ENCODE data around the gene HMOX2.

The HMOX2 gene

GRCh38 chr16:4495766-4496165 is 19.6 kb downstream of the HMOX2 start:
- no peak overlapping the region for H3K27ac ChIP-seq (ENCODE audit: low read depth, low read length)
- H3K27me3 ChIP-seq (ENCODE audit: control insufficient read depth, insufficient read depth, low read length) = no peaks in the 10 kb centered on the region

GRCh38 chr16:4496305-4496704 is 20.1 kb downstream of the HMOX2 start:
- peaks cover 5% of the 10 kb centered on the region for H3K36me3 ChIP-seq (ENCODE audit: control insufficient read depth, insufficient read depth, low read length)
- H3K9ac ChIP-seq (ENCODE audit: low read length) = no peak overlapping the region
- H3K4me3 ChIP-seq (ENCODE audit: low read length) = no peak overlapping the region
- no peaks in the 10 kb centered on the region for H3K27me3 ChIP-seq (ENCODE audit: control insufficient read depth, insufficient read depth, low read length)
- no peak overlapping the region for H3K27ac ChIP-seq (ENCODE audit: low read depth, low read length)
- peaks cover 13% of the 10 kb centered on the region for H3K4me1 ChIP-seq (ENCODE audit: control insufficient read depth, insufficient read depth, low read length)

More at GRCh38 chr16:4495766-4496165, 19.6 kb downstream of the HMOX2 start:
- H3K36me3 ChIP-seq (ENCODE audit: control insufficient read depth, insufficient read depth, low read length) = peaks cover 5% of the 10 kb centered on the region
- no peak overlapping the region for H3K9ac ChIP-seq (ENCODE audit: low read length)
- peaks cover 11% of the 10 kb centered on the region for H3K4me1 ChIP-seq (ENCODE audit: control insufficient read depth, insufficient read depth, low read length)
- no peak overlapping the region for H3K4me3 ChIP-seq (ENCODE audit: low read length)

- H3K9ac ChIP-seq (ENCODE audit: low read length) = no peak overlapping the region
Observed at GRCh38 chr16:4498546-4499195, 22.5 kb downstream of the HMOX2 start.

GRCh38 chr16:4499196-4499555 is 23.0 kb downstream of the HMOX2 start:
- no peak overlapping the region for H3K4me3 ChIP-seq (ENCODE audit: low read length)
- peaks cover 13% of the 10 kb centered on the region for H3K4me1 ChIP-seq (ENCODE audit: control insufficient read depth, insufficient read depth, low read length)
- no peaks in the 10 kb centered on the region for H3K27me3 ChIP-seq (ENCODE audit: control insufficient read depth, insufficient read depth, low read length)
- no peak overlapping the region for H3K27ac ChIP-seq (ENCODE audit: low read depth, low read length)
- no peak overlapping the region for H3K9ac ChIP-seq (ENCODE audit: low read length)
- peaks cover 5% of the 10 kb centered on the region for H3K36me3 ChIP-seq (ENCODE audit: control insufficient read depth, insufficient read depth, low read length)

More at GRCh38 chr16:4498546-4499195, 22.5 kb downstream of the HMOX2 start:
- H3K4me1 ChIP-seq (ENCODE audit: control insufficient read depth, insufficient read depth, low read length) = peaks cover 13% of the 10 kb centered on the region
- H3K27me3 ChIP-seq (ENCODE audit: control insufficient read depth, insufficient read depth, low read length) = no peaks in the 10 kb centered on the region
- H3K4me3 ChIP-seq (ENCODE audit: low read length) = no peak overlapping the region
- H3K36me3 ChIP-seq (ENCODE audit: control insufficient read depth, insufficient read depth, low read length) = peaks cover 5% of the 10 kb centered on the region
- H3K27ac ChIP-seq (ENCODE audit: low read depth, low read length) = no peak overlapping the region

GRCh38 chr16:4500272-4500671 is 24.1 kb downstream of the HMOX2 start:
- peaks cover 5% of the 10 kb centered on the region for H3K36me3 ChIP-seq (ENCODE audit: control insufficient read depth, insufficient read depth, low read length)
- H3K4me3 ChIP-seq (ENCODE audit: low read length) = peak overlapping the region; percentile 11
- peaks cover 13% of the 10 kb centered on the region for H3K4me1 ChIP-seq (ENCODE audit: control insufficient read depth, insufficient read depth, low read length)
- H3K27ac ChIP-seq (ENCODE audit: low read depth, low read length) = peak overlapping the region; percentile 47
- H3K9ac ChIP-seq (ENCODE audit: low read length) = no peak overlapping the region
- no peaks in the 10 kb centered on the region for H3K27me3 ChIP-seq (ENCODE audit: control insufficient read depth, insufficient read depth, low read length)

- H3K4me3 ChIP-seq (ENCODE audit: low read length) = no peak overlapping the region
- H3K36me3 ChIP-seq (ENCODE audit: control insufficient read depth, insufficient read depth, low read length) = peaks cover 5% of the 10 kb centered on the region
- H3K27ac ChIP-seq (ENCODE audit: low read depth, low read length) = peak overlapping the region; percentile 47
- H3K9ac ChIP-seq (ENCODE audit: low read length) = no peak overlapping the region
- no peaks in the 10 kb centered on the region for H3K27me3 ChIP-seq (ENCODE audit: control insufficient read depth, insufficient read depth, low read length)
- peaks cover 13% of the 10 kb centered on the region for H3K4me1 ChIP-seq (ENCODE audit: control insufficient read depth, insufficient read depth, low read length)
Observed at GRCh38 chr16:4501071-4501478, 24.9 kb downstream of the HMOX2 start.

GRCh38 chr16:4505356-4506147 is 29.4 kb downstream of the HMOX2 start:
- Histone ChIP-seq H3K9ac (ENCODE audit: low read length) (no peak overlapping the region), H3K4me3 (ENCODE audit: low read length) (no peak overlapping the region), H3K4me1 (ENCODE audit: control insufficient read depth, insufficient read depth, low read length) (peaks cover 4% of the 10 kb centered on the region), H3K27me3 (ENCODE audit: control insufficient read depth, insufficient read depth, low read length) (no peaks in the 10 kb centered on the region), H3K27ac (ENCODE audit: low read depth, low read length) (no peak overlapping the region), H3K36me3 (ENCODE audit: control insufficient read depth, insufficient read depth, low read length) (peaks cover 23% of the 10 kb centered on the region)

GRCh38 chr16:4506450-4506849 is 30.3 kb downstream of the HMOX2 start:
- Histone ChIP-seq H3K27ac (ENCODE audit: low read depth, low read length) (no peak overlapping the region), H3K4me3 (ENCODE audit: low read length) (no peak overlapping the region), H3K4me1 (ENCODE audit: control insufficient read depth, insufficient read depth, low read length) (no peaks in the 10 kb centered on the region), H3K36me3 (ENCODE audit: control insufficient read depth, insufficient read depth, low read length) (peaks cover 23% of the 10 kb centered on the region), H3K27me3 (ENCODE audit: control insufficient read depth, insufficient read depth, low read length) (no peaks in the 10 kb centered on the region), H3K9ac (ENCODE audit: low read length) (no peak overlapping the region)

GRCh38 chr16:4507588-4508345 is 31.6 kb downstream of the HMOX2 start:
- no peak overlapping the region for H3K4me3 ChIP-seq (ENCODE audit: low read length)
- no peak overlapping the region for H3K9ac ChIP-seq (ENCODE audit: low read length)
- no peaks in the 10 kb centered on the region for H3K4me1 ChIP-seq (ENCODE audit: control insufficient read depth, insufficient read depth, low read length)
- no peaks in the 10 kb centered on the region for H3K27me3 ChIP-seq (ENCODE audit: control insufficient read depth, insufficient read depth, low read length)
- no peak overlapping the region for H3K27ac ChIP-seq (ENCODE audit: low read depth, low read length)
- peaks cover 26% of the 10 kb centered on the region for H3K36me3 ChIP-seq (ENCODE audit: control insufficient read depth, insufficient read depth, low read length)

- Histone ChIP-seq H3K27me3 (ENCODE audit: control insufficient read depth, insufficient read depth, low read length) (no peaks in the 10 kb centered on the region), H3K4me1 (ENCODE audit: control insufficient read depth, insufficient read depth, low read length) (no peaks in the 10 kb centered on the region), H3K4me3 (ENCODE audit: low read length) (no peak overlapping the region), H3K27ac (ENCODE audit: low read depth, low read length) (no peak overlapping the region), H3K9ac (ENCODE audit: low read length) (no peak overlapping the region), H3K36me3 (ENCODE audit: control insufficient read depth, insufficient read depth, low read length) (peaks cover 32% of the 10 kb centered on the region)
Observed at GRCh38 chr16:4508806-4509205, 32.6 kb downstream of the HMOX2 start.

GRCh38 chr16:4509420-4509819 is 33.2 kb downstream of the HMOX2 start:
- Histone ChIP-seq H3K4me1 (ENCODE audit: control insufficient read depth, insufficient read depth, low read length) (no peaks in the 10 kb centered on the region), H3K27me3 (ENCODE audit: control insufficient read depth, insufficient read depth, low read length) (no peaks in the 10 kb centered on the region), H3K27ac (ENCODE audit: low read depth, low read length) (no peak overlapping the region), H3K9ac (ENCODE audit: low read length) (no peak overlapping the region), H3K4me3 (ENCODE audit: low read length) (no peak overlapping the region), H3K36me3 (ENCODE audit: control insufficient read depth, insufficient read depth, low read length) (peaks cover 32% of the 10 kb centered on the region)

- no peak overlapping the region for H3K4me3 ChIP-seq (ENCODE audit: low read length)
- peaks cover 32% of the 10 kb centered on the region for H3K36me3 ChIP-seq (ENCODE audit: control insufficient read depth, insufficient read depth, low read length)
- no peaks in the 10 kb centered on the region for H3K27me3 ChIP-seq (ENCODE audit: control insufficient read depth, insufficient read depth, low read length)
- no peak overlapping the region for H3K9ac ChIP-seq (ENCODE audit: low read length)
- no peaks in the 10 kb centered on the region for H3K4me1 ChIP-seq (ENCODE audit: control insufficient read depth, insufficient read depth, low read length)
- no peak overlapping the region for H3K27ac ChIP-seq (ENCODE audit: low read depth, low read length)
Observed at GRCh38 chr16:4510131-4510530, 33.9 kb downstream of the HMOX2 start.

All from rectal smooth muscle tissue (tissue), 1 donor.